ENCODE results near the gene TOP2A. TPM values are rescaled to one million over a fixed set of nuclear protein-coding genes. Genes with fewer than 3 reads are reported as not detected.

The TOP2A gene
- total RNA-seq, 1 experiment from 2014 or later = 235 TPM

DNA sequence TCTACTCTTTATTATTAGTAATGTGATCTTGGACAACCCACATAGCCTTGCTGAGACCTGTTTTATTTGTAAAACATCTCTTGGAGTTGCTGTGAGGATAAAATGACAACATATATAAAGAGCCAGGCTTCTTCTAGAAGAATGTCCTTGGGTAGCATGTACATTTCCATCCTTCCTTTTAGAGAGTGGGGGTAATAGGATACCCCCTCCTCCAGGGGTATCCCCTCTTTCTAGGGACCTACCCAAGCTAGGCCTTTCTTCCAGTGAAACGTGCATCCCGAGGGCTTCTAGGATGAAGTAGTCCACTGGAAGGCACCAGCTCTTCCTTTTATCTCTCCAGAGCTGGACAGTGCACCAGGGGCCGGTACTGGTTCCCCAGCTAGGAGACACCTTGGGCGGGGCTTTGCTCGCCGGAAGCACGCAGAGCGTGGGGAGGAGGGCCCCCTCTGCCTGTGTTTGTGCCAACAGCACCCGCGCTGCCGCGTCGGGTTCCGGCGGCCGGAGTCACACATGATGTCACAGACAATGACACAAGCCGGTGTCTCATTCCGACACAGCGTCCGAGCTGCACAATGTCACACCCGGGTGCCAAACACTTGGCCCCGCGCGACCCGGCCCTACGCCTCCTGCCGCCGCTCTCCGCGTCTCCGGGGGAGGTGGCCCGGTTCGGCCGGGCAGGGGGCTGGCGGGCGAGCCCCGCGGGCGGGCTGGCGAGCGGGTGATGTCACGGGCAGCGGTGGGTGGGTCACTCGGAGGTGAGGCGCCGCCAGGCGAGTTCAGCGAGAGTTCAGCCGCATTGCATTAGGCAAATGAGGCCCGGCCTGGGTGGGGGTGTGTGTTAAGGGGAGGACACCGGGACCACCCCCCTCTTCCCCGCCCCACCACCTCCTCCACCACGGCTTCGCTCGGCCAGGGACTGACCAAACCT, 76.6 kb downstream of the TOP2A start:
- H3K27ac ChIP-seq = peak overlapping the region; percentile 49
- H2AFZ ChIP-seq = peak overlapping the region; percentile 82
- H3K9me3 ChIP-seq (ENCODE audit: insufficient read depth, low read depth) = no peaks in the 10 kb centered on the region
- peak overlapping the region; percentile 82 for H3K4me2 ChIP-seq
- no peaks in the 10 kb centered on the region; the same call in 1 of the 2 replicates for H4K20me1 ChIP-seq (ENCODE audit: insufficient read depth)
- ChIA-PET CTCF (interaction anchor here (0.5 to 1.2 kb wide), 2 partner anchors 24 to 138 kb away, joined by 6 to 11 read pairs; no protein-coding TSS in a partner anchor), POLR2A (ENCODE audit: unreplicated experiment) (interaction anchor here (0.7 kb wide), 1 partner anchor 1338 kb away, joined by 3 read pairs; no protein-coding TSS in a partner anchor)
- H3K4me3 ChIP-seq = peak overlapping the region; percentile 65
- peaks cover 23% of the 10 kb centered on the region for H3F3A ChIP-seq (ENCODE audit: insufficient read depth, low read depth)
- TF ChIP-seq EZH2 (IDR thresholded peaks at IDR 0.05; ENCODE audit: low read depth) = no peak
- peak; percentile 43; the same call in 1 of the 2 replicates for TF ChIP-seq CTCF (conservative IDR thresholded peaks at IDR 0.05)
- no peaks in the 10 kb centered on the region for H3K9me2 ChIP-seq (ENCODE audit: insufficient read depth)
- peaks cover 58% of the 10 kb centered on the region for H3K79me2 ChIP-seq (ENCODE audit: low read depth)
- no peaks in the 10 kb centered on the region for H3K36me3 ChIP-seq (ENCODE audit: low read depth)
- intact Hi-C loops (cut with micrococcal nuclease; ENCODE audit: unreplicated experiment) = loop anchor here (1.0 to 2.0 kb wide), 3 partner anchors 22 to 38 kb away; no protein-coding TSS in a partner anchor
- TSS peak; percentile 65 for BruUV-seq (replicated peaks)
- peak; percentile 73 to 82 for DNase-seq
- H3K4me1 ChIP-seq (replicated peaks; ENCODE audit: insufficient read depth) = peaks cover 12% of the 10 kb centered on the region; the same call in 1 of the 2 replicates
- no peaks in the 10 kb centered on the region for H3K27me3 ChIP-seq (ENCODE audit: insufficient read depth, low read depth)

GRCh38 chr17:40340327-40340726, 77.4 kb downstream of the TOP2A start:
- H3K4me2 ChIP-seq = peak overlapping the region; percentile 82
- intact Hi-C loops (cut with micrococcal nuclease; ENCODE audit: unreplicated experiment) = loop anchor here (2.0 kb wide), 2 partner anchors 22 to 30 kb away; no protein-coding TSS in a partner anchor
- H3K27me3 ChIP-seq (ENCODE audit: insufficient read depth, low read depth) = no peaks in the 10 kb centered on the region
- H3K9me3 ChIP-seq (ENCODE audit: insufficient read depth, low read depth) = no peaks in the 10 kb centered on the region
- no peak overlapping the region for H2AFZ ChIP-seq
- H3K27ac ChIP-seq = peak overlapping the region; percentile 49
- no peaks in the 10 kb centered on the region for H3K36me3 ChIP-seq (ENCODE audit: low read depth)
- H3K79me2 ChIP-seq (ENCODE audit: low read depth) = peaks cover 62% of the 10 kb centered on the region
- H3K9me2 ChIP-seq (ENCODE audit: insufficient read depth) = no peaks in the 10 kb centered on the region
- H3K4me1 ChIP-seq (replicated peaks; ENCODE audit: insufficient read depth) = peaks cover 17% of the 10 kb centered on the region
- CTCF ChIA-PET = no interaction called here
- H3K4me3 ChIP-seq = peak overlapping the region; percentile 65; the same call in 1 of the 2 replicates
- H4K20me1 ChIP-seq (ENCODE audit: insufficient read depth) = no peaks in the 10 kb centered on the region; the same call in 1 of the 2 replicates
- peaks cover 23% of the 10 kb centered on the region for H3F3A ChIP-seq (ENCODE audit: insufficient read depth, low read depth)
- BruUV-seq (replicated peaks) = no TSS peak
- POLR2A ChIA-PET (ENCODE audit: unreplicated experiment) = no interaction called here
- no peak for TF ChIP-seq CTCF (conservative IDR thresholded peaks at IDR 0.05)
- DNase-seq = no peak

DNA sequence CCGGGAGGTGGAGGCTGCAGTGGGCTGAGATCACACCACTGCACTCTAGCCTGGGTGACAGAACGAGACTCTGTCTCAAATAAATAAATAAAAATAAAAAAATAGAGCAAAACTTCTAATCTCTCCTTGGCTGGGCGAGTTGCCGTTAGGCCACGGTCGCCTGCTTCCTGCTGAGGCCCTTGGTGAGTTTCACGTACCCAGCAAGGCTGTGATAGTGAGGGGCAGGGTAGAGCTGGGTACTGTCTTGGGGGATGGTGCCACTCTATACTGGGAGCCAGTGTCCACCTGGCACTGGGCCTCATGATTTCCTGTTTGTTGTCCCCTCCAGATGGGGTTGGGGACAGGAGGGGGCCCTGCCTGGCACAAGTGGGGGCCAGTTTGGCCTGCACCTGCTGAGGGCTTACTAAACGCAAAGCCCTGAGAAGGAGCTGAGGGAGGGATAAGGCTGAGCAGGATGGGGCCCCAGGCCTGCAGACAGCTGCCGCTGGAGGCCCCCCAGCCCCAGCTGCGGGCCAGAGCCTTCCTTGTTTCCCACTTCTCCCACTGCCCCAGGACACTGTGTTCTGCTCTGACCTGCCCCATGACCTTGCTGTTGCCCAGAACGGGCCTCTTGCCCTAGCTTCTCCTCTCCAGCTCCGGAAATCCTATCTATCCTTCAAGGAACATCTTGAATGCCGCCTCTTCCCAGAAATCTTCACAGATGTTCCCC, 78.6 kb downstream of the TOP2A start:
- ChIA-PET POLR2A (ENCODE audit: unreplicated experiment) (no interaction called here), CTCF (interaction anchor here (0.6 to 0.7 kb wide), 2 partner anchors 15 to 725 kb away, joined by 5 to 14 read pairs; no protein-coding TSS in a partner anchor)
- Histone ChIP-seq H3K4me3 (no peak overlapping the region), H3K27me3 (ENCODE audit: insufficient read depth, low read depth) (no peaks in the 10 kb centered on the region), H3K79me2 (ENCODE audit: low read depth) (peaks cover 61% of the 10 kb centered on the region), H3K9me2 (ENCODE audit: insufficient read depth) (no peaks in the 10 kb centered on the region), H3F3A (ENCODE audit: insufficient read depth, low read depth) (peaks cover 24% of the 10 kb centered on the region), H3K4me2 (no peak overlapping the region), H4K20me1 (ENCODE audit: insufficient read depth) (0 out of 2 replicates have a peak, but pooled peaks cover 2% of the 10 kb centered on the region), H3K27ac (no peak overlapping the region), H3K4me1 (replicated peaks; ENCODE audit: insufficient read depth) (peaks cover 25% of the 10 kb centered on the region), H2AFZ (no peak overlapping the region), H3K36me3 (ENCODE audit: low read depth) (no peaks in the 10 kb centered on the region), H3K9me3 (ENCODE audit: insufficient read depth, low read depth) (no peaks in the 10 kb centered on the region)
- no TSS peak for BruUV-seq (replicated peaks)
- intact Hi-C loops (cut with micrococcal nuclease; ENCODE audit: unreplicated experiment) = no loop called here
- TF ChIP-seq EZH2 (IDR thresholded peaks at IDR 0.05; ENCODE audit: low read depth) (no peak), CTCF (conservative IDR thresholded peaks at IDR 0.05) (no peak)
- DNase-seq = no peak
